HG03175 (cell line): Measurements from ENCODE around the gene ASPHD1.
A peak's percentile ranks its signal among the peaks of the same experiment; 100 is the strongest.
"Not testable (repeated sequence)": the region's sequence is repeated elsewhere in the genome, so short reads cannot be mapped to it uniquely, and the experiment has no call there.

Source experiments
- ATAC-seq: cut with Tn5 transposase; IDR thresholded peaks from one replicate; pipeline ENCODE4 v1.9.1; 2021; ENCODE audit warnings: mild to moderate bottlenecking, moderate library complexity; ENCODE audit not compliant: unreplicated experiment

ASPHD1 gene

DNA sequence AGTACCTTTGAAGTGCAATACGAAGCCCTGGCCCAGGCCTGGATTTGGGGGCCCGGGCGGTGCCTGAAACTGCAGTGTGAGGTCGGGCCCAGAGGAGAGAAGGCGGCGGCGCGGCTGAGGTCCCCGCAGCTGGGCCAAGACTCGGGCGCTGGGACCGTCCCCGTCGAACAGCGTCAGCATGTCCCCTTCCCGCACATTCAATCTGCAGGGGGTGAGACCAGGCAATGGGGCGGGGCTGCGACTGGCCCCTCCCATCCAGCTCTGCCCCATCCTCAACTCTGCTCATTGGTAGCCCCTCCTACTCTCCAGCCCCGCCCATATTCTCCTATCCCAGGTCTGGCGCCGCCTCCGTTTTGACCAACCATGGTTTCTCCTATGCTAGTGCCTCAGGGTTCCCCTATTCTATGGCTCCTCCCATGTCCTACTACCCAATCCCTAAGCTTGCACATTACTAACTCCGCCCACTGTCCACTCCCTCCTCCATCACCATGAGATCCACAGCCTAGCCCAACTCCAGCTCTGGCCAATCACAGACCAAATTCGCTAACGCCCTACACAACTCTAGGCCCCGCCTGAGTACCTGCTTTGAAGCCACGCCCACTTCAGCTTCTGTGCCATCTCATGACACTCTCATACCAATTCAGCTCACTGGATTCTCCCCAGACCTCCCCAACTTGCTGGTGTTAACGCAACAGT, 22.9 kb upstream of the ASPHD1 start:
- ATAC-seq, result no peak

GRCh38 chr16:29878172-29878571, 22.1 kb upstream of the ASPHD1 start:
- no peak for ATAC-seq

DNA sequence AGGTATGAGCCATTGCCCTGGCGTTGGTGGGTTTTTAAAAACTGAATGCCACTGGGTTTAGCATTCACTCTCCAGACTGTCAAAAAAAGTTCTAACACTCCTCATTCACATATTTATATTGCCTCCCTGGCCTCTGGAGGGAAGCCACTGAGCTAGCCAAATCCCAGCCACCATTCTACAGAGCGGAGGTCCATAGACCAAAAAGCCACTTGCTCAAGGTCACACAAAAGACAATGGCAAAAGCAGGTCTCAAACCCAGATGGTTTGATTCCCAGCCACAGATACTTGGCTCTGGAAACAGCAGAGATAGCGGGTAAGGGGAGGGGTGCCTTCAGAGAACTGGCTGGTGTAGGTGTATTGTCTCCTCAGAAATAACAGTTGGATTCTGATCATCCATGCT, 19.2 kb upstream of the ASPHD1 start:
- no peak for ATAC-seq

GRCh38 chr16:29883987-29884386, 16.3 kb upstream of the ASPHD1 start:
- ATAC-seq, result no peak

GRCh38 chr16:29889372-29889771, 10.9 kb upstream of the ASPHD1 start:
- ATAC-seq, result not testable (repeated sequence)

DNA sequence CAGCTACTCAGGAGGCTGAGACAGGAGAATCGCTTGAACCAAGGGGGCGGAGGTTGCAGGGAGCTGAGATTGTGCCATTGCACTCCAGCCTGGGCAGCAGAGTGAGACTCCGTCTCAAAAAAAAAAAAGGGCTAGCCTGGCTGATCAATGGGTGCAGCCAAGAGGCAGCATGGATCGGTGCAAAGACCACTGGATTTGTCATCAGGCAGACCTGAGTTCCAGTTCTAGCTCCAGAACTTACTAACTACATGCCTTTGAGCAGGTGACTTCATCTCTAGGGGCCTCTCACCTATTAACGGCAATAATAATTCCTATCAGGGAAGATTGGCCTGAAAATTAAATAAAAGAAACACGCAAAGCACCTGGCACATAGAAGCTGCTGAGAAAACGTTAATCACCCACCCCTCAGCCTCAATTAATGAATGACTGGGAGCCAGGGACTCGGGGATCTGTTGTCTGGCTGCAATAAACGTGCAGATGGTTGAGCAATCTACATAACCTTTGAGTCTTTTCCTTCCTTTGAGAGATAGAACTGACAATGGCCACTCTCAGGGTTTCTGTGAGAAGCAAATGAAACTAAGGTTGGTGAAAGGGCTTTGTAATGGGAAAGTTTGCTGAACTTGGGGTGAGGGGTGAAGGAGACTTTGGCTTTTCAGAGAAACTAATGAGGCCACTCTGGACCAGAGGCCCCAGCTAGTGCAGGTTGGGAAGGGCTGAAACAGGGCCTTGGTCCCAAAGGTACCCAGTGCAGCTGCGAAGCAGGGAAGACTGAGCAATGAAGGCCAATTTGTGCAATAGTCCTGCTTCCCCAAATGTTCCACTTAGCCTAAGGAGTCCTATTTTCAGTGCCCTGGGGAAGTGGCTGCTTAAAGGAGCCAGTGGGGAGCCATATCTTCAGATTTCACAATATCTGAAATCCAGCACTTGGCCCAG, 8.5 kb upstream of the ASPHD1 start:
- no peak for ATAC-seq

GRCh38 chr16:29892458-29892813, 7.9 kb upstream of the ASPHD1 start:
- no peak for ATAC-seq

DNA sequence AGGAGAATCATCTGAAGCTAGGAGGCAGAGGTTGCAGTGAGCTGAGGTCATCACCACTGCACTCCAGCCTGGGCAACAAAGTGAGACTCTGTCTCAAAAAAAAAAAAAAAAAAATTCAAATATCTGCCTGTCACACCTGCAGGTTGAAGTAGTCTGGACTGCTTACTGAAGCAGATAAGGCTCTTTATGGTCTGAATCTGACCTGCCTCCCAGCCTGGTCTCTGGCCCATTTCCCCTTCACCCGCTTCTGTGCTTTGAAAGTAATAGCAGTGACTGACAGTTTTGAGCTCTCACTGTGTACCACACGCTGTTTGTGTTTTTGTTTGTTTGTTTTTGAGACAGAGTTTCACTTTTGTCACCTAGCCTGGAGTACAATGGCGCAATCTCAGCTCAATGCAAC, 6.7 kb upstream of the ASPHD1 start:
- ATAC-seq, result no peak

GRCh38 chr16:29894352-29894751, 5.9 kb upstream of the ASPHD1 start:
- ATAC-seq, result no peak

DNA sequence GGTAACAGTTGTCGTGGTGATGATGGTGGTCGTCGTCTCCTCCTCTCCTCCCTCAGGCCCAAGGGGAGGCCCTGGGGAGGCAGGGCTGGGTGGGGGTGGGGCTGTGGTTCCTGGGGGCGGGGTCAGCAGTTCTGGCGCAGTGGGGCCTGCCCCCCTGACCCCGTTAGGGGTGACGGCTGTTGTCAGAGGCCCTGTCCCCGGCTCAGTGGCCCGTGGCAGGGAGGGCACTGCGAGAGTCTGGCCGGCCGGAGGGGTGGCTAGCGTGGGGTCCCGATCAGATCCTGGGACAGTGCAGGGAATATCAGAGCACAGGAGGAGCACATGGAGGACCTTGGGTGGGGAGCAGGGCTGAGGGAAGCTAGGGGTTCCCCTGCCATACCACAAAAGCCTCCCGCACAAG, 3.4 kb upstream of the ASPHD1 start:
- no peak for ATAC-seq

- ATAC-seq, result no peak
Observed at GRCh38 chr16:29897333-29897732, 3.0 kb upstream of the ASPHD1 start.

DNA sequence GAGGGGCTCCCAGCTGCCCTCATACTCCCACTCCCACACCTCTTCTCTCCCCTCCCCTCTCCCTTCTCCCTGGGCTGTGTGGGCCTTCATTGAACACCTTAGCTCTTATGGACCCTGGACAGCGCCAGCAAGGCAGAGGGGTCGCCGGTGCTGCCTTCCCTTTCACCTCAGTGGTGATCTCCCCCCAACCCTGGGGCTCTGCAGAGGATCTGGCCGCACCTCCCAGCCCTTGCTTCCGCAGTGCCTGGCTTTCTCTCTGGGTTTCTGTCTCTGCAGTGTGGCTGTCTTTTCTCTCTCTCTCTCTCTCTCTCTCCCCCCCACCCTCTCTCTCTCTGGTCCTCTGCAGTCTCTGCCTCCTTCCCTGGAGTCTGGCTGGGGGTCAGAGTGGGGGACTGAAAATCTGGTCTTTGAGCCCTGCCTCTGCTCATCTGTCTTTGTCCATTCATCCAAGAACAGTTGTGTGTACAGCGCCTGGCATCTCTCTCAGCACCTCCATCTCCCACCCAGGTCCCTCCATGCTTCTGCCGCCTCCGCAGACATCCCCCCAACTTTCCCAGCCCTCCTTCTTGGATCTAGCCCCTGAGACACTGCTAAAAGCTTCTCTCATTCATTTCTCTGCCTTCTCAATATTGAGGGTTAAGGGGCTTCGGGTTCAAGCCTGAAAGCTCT, 2.0 kb upstream of the ASPHD1 start:
- ATAC-seq, result no peak

GRCh38 chr16:29898804-29899515, 1.3 kb upstream of the ASPHD1 start:
- ATAC-seq, result no peak

DNA sequence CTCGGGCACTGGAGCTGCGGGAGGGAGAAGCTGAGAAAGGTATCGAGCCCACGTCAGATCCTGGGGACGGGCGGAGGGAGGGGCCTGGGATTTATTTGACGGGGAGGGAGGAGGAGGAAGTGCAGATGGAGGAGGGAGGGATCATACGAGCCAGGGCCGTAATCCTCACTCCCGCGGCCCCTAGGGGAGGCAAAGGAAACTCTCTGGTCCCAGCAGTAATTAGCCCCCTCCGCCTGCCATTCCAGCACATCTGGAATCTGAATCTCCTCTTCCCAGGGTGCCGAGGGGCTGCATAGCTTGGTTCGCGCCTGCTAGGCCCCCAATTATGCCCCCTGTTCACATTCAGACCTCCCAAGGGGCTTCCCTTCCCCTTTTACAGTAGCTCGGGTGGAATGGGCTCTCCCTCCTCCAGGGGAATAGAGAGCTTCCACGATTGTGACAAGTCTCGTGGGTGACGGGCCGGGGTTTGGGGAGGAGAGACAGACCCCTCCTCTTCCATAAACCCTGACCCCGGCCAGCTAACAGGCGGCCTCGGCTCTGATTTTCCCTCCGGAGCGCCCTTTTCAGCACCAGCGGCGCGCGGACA, 679 bp upstream of the ASPHD1 start, which contains the start of gene SEZ6L2:
Gene SEZ6L2, minus strand, starts transcription at position 35 of the 586 bp plus-strand sequence. CDS start 531 bp downstream, outside the sequence.
- ATAC-seq, result peak; percentile 64

GRCh38 chr16:29900888-29901606, 759 bp downstream of the ASPHD1 start:
- no peak for ATAC-seq

- ATAC-seq, result no peak
Observed at GRCh38 chr16:29901607-29901945, 1.3 kb downstream of the ASPHD1 start.

DNA sequence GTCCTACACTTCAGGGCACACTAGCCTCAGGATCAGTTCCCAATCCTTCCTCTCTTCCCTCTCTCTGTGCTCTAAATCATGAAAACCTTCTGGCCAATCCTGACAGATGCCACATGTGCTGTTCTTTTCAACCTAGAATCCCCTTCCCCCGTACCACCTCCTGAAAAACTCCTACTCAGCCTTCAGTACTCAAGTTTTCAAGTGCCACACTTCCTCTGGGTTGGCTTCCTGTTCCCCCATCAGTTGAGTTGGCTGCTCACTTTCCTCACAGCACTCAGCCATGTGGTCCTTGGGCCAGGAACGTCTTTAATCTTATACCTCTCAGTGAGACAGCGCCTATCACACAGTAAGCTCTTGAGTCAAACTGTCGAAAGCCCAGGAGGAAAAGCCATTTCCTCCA, 3.3 kb downstream of the ASPHD1 start:
- ATAC-seq, result no peak

GRCh38 chr16:29904947-29905346, 4.7 kb downstream of the ASPHD1 start:
- ATAC-seq, result no peak

- no peak for ATAC-seq
Observed at GRCh38 chr16:29905668-29906067, 5.4 kb downstream of the ASPHD1 start.
